HEK293T (cell line): ENCODE measurements around the gene ZNF488.

ENCODE experiments used
- CTCF ChIA-PET: fragments of 350-600 bp; formaldehyde crosslinking; extraction: SDS; loops from one replicate; lab custom pipeline; 2021; ENCODE audit warnings: antibody characterized with exemption, inconsistent platforms; lab: Yijun Ruan, JAX
- POLR2A ChIA-PET: fragments of 350-600 bp; formaldehyde crosslinking; extraction: SDS; loops from one replicate; lab custom pipeline; 2020; ENCODE audit warnings: antibody characterized with exemption, inconsistent platforms; lab: Yijun Ruan, JAX
- DNase-seq: peaks from one replicate; pipeline ENCODE4 v3.0.0; 2012; ENCODE audit warnings: mixed read lengths; ENCODE audit errors: extremely low spot score
- ARNT ChIP-seq: fragments of 450-650 bp; IDR thresholded peaks from 2 replicates; pipeline ENCODE4 v1.6.1; 2017; ENCODE audit warnings: mild to moderate bottlenecking
- BHLHE40 ChIP-seq: fragments of 450-650 bp; IDR thresholded peaks from 2 replicates; pipeline ENCODE4 v1.6.1; 2016; ENCODE audit warnings: mild to moderate bottlenecking, moderate library complexity, borderline replicate concordance
- CTBP1 ChIP-seq: fragments of 450-650 bp; IDR thresholded peaks from 2 replicates; pipeline ENCODE4 v1.6.1; 2016; ENCODE audit warnings: borderline replicate concordance
- ELF4 ChIP-seq: fragments of 450-650 bp; IDR thresholded peaks from 2 replicates; pipeline ENCODE4 v1.6.1; 2017; ENCODE audit warnings: antibody characterized with exemption
- FOXA1 ChIP-seq: fragments of 450-650 bp; IDR thresholded peaks from 2 replicates; pipeline ENCODE4 v1.6.1; 2016; ENCODE audit warnings: mild to moderate bottlenecking
- FOXK2 ChIP-seq: fragments of 450-650 bp; IDR thresholded peaks from 2 replicates; pipeline ENCODE4 v1.6.1; 2016; ENCODE audit warnings: mild to moderate bottlenecking
- FOXM1 ChIP-seq: fragments of 450-650 bp; IDR thresholded peaks from 2 replicates; pipeline ENCODE4 v1.6.1; 2017; ENCODE audit warnings: mild to moderate bottlenecking, borderline replicate concordance
- HDGF ChIP-seq: fragments of 450-650 bp; IDR thresholded peaks from 2 replicates; pipeline ENCODE4 v1.6.1; 2017; ENCODE audit warnings: antibody characterized with exemption, borderline replicate concordance
- L3MBTL2 ChIP-seq: fragments of 450-650 bp; conservative IDR thresholded peaks from 2 replicates; pipeline ENCODE4 v1.6.1; 2016; ENCODE audit warnings: mild to moderate bottlenecking
- LEF1 ChIP-seq: fragments of 450-650 bp; IDR thresholded peaks from 2 replicates; pipeline ENCODE4 v1.6.1; 2017; ENCODE audit warnings: mild to moderate bottlenecking, borderline replicate concordance
- NFRKB ChIP-seq: fragments of 450-650 bp; IDR thresholded peaks from 2 replicates; pipeline ENCODE4 v1.6.1; 2016; ENCODE audit warnings: mild to moderate bottlenecking, moderate library complexity
- SP1 ChIP-seq: fragments of 450-650 bp; IDR thresholded peaks from 2 replicates; pipeline ENCODE4 v1.6.1; 2017
- SUZ12 ChIP-seq: fragments of 450-650 bp; IDR thresholded peaks from 2 replicates; pipeline ENCODE4 v1.6.1; 2016; ENCODE audit warnings: mild to moderate bottlenecking
- TARDBP ChIP-seq: fragments of 450-650 bp; IDR thresholded peaks from 2 replicates; pipeline ENCODE4 v1.6.1; 2016
- ZNF384 ChIP-seq: fragments of 450-650 bp; IDR thresholded peaks from 2 replicates; pipeline ENCODE4 v1.6.1; 2016
- TF ChIP-seq, protein P1 (sequence below): fragments of 450-650 bp; IDR thresholded peaks from 2 replicates; pipeline ENCODE4 v1.6.1; 2016

The ZNF488 gene

DNA sequence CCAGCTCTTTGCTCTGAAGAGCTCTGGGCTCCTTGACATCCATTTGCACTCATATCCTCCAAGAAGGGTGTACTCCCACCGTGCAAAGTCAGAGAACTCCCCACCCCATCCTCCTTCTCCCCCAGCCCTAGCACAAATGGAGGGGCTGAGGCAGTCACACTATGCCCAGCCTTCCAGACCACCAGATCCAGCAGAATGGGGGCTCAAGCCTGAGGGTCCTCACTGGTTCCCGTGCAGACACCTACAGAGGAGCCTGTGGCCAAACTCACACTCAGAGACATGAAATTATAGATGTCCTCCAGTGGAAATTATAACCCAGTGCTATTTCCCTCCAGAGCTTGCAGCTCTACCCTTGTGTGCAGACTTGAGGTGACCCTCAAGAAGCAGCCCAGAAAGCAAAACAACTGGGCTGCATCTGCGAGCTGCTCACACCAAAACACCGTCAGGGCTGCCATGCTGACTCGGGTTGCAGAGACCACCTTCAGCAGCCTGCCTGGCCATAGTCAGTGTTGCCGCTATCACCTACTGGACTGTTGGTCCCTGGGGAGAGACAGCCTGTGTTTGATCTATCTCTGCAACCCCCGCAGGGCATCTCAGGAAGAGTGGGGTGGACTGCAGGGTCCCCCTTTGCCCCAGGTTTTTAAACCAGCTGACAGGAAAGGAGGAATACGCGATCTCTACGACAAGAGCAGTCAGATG is 7.4 kb downstream of the ZNF488 start:
- ChIA-PET POLR2A (no interaction called here), CTCF (interaction anchor here (1.0 kb wide), 1 partner anchor 36 kb away, joined by 3 read pairs; no protein-coding TSS in a partner anchor)
- DNase-seq, result no peak
- TF ChIP-seq SUZ12 (no peak), HDGF (no peak), ELF4 (no peak), LEF1 (no peak), L3MBTL2 (no peak)
- TF ChIP-seq, protein P1, sequence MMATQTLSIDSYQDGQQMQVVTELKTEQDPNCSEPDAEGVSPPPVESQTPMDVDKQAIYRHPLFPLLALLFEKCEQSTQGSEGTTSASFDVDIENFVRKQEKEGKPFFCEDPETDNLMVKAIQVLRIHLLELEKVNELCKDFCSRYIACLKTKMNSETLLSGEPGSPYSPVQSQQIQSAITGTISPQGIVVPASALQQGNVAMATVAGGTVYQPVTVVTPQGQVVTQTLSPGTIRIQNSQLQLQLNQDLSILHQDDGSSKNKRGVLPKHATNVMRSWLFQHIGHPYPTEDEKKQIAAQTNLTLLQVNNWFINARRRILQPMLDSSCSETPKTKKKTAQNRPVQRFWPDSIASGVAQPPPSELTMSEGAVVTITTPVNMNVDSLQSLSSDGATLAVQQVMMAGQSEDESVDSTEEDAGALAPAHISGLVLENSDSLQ, result no peak

DNA sequence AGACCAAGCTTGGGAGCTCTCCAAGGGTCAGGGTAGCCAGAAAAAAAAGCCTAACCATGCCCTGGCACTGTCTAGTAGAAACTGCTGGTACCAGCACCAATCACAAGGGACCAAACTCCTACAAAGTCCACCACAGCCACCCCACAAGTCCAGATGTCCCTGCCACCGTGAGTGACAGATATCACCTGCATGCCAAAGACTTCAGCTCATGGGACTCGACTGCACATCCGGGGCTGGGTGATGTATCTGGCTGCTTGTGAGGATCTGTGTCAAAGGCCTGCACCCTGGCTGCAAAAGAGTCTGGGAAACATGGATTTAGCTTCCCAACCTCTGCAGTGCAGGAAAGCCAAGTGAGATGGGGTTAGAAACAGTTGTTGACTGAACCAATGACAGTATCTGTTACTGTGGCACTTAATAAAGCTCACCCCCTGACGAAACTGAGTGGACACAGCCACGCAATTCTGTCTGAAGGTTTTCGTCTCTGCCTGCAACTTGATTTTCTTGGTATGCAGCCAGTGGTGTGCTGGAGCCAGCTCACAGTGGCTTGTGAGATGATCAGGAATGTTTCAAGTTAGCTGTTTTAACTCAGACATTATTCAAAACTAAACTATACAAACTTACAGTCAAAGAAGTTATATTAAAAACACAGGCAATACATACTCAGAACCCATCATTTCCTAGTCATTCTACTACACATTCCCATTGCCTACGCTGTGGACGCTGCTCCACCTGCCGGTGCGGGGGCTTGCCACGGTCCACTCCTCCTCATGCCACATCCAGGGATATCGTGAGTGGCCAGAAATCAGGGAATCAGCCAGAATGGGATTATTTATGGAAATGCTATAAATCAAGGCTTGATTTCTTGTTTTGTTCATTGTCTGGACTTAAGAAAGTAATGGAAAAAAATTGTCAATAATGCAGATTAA is 9.2 kb downstream of the ZNF488 start:
- TF ChIP-seq HDGF (no peak), L3MBTL2 (no peak), NFRKB (no peak), BHLHE40 (no peak), ARNT (no peak), FOXM1 (no peak), ELF4 (no peak), TARDBP (no peak), CTBP1 (no peak), SP1 (no peak), FOXK2 (no peak), FOXA1 (no peak), ZNF384 (no peak)
- TF ChIP-seq, protein P1, result no peak
- no peak for DNase-seq
- ChIA-PET CTCF (interaction anchor here (1.0 kb wide), 1 partner anchor 13 kb away, joined by 4 read pairs; no protein-coding TSS in a partner anchor), POLR2A (interaction anchor here (1.3 kb wide), 1 partner anchor 9 kb away, joined by 3 read pairs; no protein-coding TSS in a partner anchor)

DNA sequence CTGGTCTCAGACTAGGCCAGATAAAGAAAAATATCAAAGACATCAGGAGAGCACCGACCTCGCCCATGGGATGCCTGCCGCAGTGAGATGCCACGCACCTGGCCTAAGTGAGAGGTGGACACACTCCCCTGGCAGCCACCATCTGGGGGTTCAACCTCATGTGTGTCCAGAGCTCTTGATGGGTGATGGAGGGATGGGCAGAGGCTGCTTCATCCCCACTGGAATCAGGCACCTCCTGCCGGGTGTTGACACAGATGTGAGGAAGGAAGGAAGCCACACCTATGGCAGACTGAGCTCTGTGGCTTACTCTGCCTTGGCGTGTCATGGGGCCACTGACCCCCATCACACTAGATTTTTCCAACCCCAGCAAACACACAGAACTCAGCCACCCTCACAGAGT is 11.4 kb downstream of the ZNF488 start:
- POLR2A ChIA-PET, result no interaction called here
- CTCF ChIA-PET, result no interaction called here
- no peak for TF ChIP-seq FOXM1
- TF ChIP-seq CTBP1, result no peak
- TF ChIP-seq L3MBTL2, result no peak
- TF ChIP-seq LEF1, result no peak
- no peak for TF ChIP-seq TARDBP
- TF ChIP-seq, protein P1, result no peak
- no peak for TF ChIP-seq HDGF
- no peak for TF ChIP-seq FOXK2
- TF ChIP-seq FOXA1, result no peak
- no peak for TF ChIP-seq ARNT
- TF ChIP-seq SUZ12, result no peak
- no peak for TF ChIP-seq ZNF384
- no peak for TF ChIP-seq ELF4
- no peak for TF ChIP-seq NFRKB
- no peak for TF ChIP-seq BHLHE40
- TF ChIP-seq SP1, result no peak
- no peak for DNase-seq

DNA sequence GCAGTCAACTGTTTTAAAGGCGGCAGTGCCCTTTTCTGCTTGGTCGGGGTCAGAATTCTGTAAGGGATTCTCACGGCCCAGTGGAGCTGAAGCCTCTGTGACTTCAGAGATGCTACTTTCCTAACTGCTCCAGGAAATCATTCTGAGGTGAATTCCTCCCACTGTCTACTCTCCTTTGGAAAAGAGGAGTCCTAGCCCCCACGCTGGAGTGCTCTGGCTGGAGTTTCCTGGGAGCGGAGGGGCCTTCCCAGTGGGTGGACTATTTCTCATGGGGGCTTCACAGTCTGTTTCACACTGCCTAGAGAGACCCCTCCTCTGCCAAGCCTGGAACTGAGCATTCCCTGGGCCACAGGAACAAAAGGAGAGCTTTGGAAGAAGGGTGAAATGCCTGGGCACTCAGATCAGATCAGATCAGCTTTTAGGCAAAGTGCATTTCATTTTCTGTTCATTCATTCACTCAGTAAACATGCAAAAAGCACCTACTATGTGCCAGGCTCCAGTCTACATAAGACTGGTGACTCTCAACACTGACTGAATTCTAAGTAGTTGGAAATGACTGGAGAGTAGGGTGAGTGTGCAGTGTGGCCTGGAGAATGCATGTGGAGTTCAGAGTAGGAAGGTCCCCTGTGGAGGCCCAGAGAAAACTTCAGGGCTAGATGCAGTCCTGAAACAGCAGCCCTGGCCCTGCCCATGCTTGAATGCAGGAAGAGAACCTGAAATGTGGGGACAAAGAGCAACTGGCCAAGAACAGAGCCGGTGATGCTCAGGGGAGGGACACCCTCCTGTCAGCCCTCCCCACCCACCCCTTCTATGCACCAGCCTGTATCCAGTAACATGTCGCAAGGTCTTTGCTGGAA is 12.2 kb downstream of the ZNF488 start:
- DNase-seq, result no peak
- no peak for TF ChIP-seq ZNF384
- TF ChIP-seq FOXK2, result no peak
- TF ChIP-seq HDGF, result no peak
- no peak for TF ChIP-seq NFRKB
- no peak for TF ChIP-seq LEF1
- TF ChIP-seq ELF4, result no peak
- no peak for TF ChIP-seq ARNT
- TF ChIP-seq, protein P1, result no peak
- no peak for TF ChIP-seq BHLHE40
- no peak for TF ChIP-seq FOXA1
- no peak for TF ChIP-seq FOXM1
- no peak for TF ChIP-seq SP1
- TF ChIP-seq L3MBTL2, result no peak
- no peak for TF ChIP-seq CTBP1
- TF ChIP-seq SUZ12, result no peak
- no peak for TF ChIP-seq TARDBP
- ChIA-PET CTCF (no interaction called here), POLR2A (no interaction called here)
